Endodermal cell (in vitro differentiated cells): ENCODE data around the gene SMIM35. TPM values are rescaled to one million over a fixed set of nuclear protein-coding genes. Genes with fewer than 3 reads are reported as not detected.

Source experiments
- DNase-seq: peaks from one replicate; pipeline ENCODE4 v3.0.0-alpha.2; 2017
- H3K27ac ChIP-seq: 2 replicates; pipeline ENCODE4 v1.5.1; 2013; ENCODE audit warnings: mild to moderate bottlenecking, low read depth, low read length, moderate library complexity
- H3K27me3 ChIP-seq: 2 replicates; pipeline ENCODE4 v1.6.1; 2013; ENCODE audit warnings: mild to moderate bottlenecking, low read length, moderate library complexity; ENCODE audit not compliant: insufficient read depth, control insufficient read depth, poor library complexity, severe bottlenecking
- H3K36me3 ChIP-seq: 2 replicates; pipeline ENCODE4 v1.7.0; 2013; ENCODE audit warnings: mild to moderate bottlenecking, low read length, moderate library complexity; ENCODE audit not compliant: control insufficient read depth, insufficient read depth
- H3K4me1 ChIP-seq: one replicate; pipeline ENCODE4 v1.7.0; 2013; ENCODE audit warnings: low read length; ENCODE audit not compliant: control insufficient read depth, insufficient read depth
- H3K4me3 ChIP-seq: 2 replicates; pipeline ENCODE4 v1.5.1; 2013; ENCODE audit warnings: mild to moderate bottlenecking, low read length, moderate library complexity
- H3K9ac ChIP-seq: 2 replicates; pipeline ENCODE4 v1.6.1; 2013; ENCODE audit warnings: mild to moderate bottlenecking, low read length, moderate library complexity; ENCODE audit not compliant: poor library complexity, severe bottlenecking; ENCODE audit errors: extremely low read depth
- H3K9me3 ChIP-seq: 2 replicates; pipeline ENCODE4 v1.6.1; 2013; ENCODE audit warnings: mild to moderate bottlenecking, low read length, moderate library complexity; ENCODE audit not compliant: control insufficient read depth
- H3K27ac Mint-ChIP-seq: 2 replicates; pipeline ENCODE4 v1.8.0; 2020; ENCODE audit warnings: mixed read lengths
- H3K27me3 Mint-ChIP-seq: 2 replicates; pipeline ENCODE4 v1.8.0; 2021; ENCODE audit warnings: mild to moderate bottlenecking, mixed read lengths; ENCODE audit not compliant: insufficient read depth
- H3K36me3 Mint-ChIP-seq: 2 replicates; pipeline ENCODE4 v1.8.0; 2020; ENCODE audit warnings: low read depth, mixed read lengths
- H3K4me1 Mint-ChIP-seq: 2 replicates; pipeline ENCODE4 v1.8.0; 2020; ENCODE audit warnings: mixed read lengths
- H3K4me3 Mint-ChIP-seq: 2 replicates; pipeline ENCODE4 v1.8.0; 2020; ENCODE audit warnings: mild to moderate bottlenecking, moderate library complexity, mixed read lengths
- H3K9me3 Mint-ChIP-seq: 2 replicates; pipeline ENCODE4 v1.8.0; 2020; ENCODE audit warnings: mild to moderate bottlenecking, mixed read lengths
- CTCF ChIP-seq: fragments of 200-600 bp; sonication (generic); conservative IDR thresholded peaks from 2 replicates; pipeline ENCODE4 v1.5.0; 2021; ENCODE audit warnings: antibody characterized with exemption, mild to moderate bottlenecking
- WGBS, 2 experiments: methylation state at CpG; one replicate each; pipeline versions ENCODE4 v1.1.5 to v1.1.7; 2013; ENCODE audit warnings: missing lambda C conversion rate in 2 of 2, mixed read lengths in 1 of 2; ENCODE audit not compliant: insufficient coverage in 1 of 2, insufficient read length in 1 of 2; 5-methylcytosine and 5-hydroxymethylcytosine counted together
- long read RNA-seq, 4 experiments: library from polyadenylated mRNA in 2 of 4; library from RNA in 1 of 4; library from capped mRNA in 1 of 4; stranded (forward) in 3 of 4; unstranded in 1 of 4; transcript quantifications; one replicate each; pipeline ENCODE4 v2.0.0, GENCODE V29; 2020 to 2021; ENCODE audit warnings: inconsistent platforms in 1 of 4
- polyA plus RNA-seq, 2 experiments: library from polyadenylated mRNA; stranded (reverse); fragments of 50-300 nt; gene quantifications; one replicate each; pipeline ENCODE4 v1.2.3, GENCODE V29; 2013
- total RNA-seq, 2 donors: library from RNA; stranded (reverse); fragmentation: NEBNext Ultra II Directional in 1 of 2; extraction: Animal tissue kit (Norgen Biotek cat#: 25700) in 1 of 2; gene quantifications; 2 replicates in 1 of 2; 3 replicates in 1 of 2; pipeline ENCODE4 v1.2.1, GENCODE V29; 2021

SMIM35 gene
- total RNA-seq: not detected
- polyA plus RNA-seq (2013, experiment 1 of 2): not detected
- polyA plus RNA-seq (2013, experiment 2 of 2): not detected
- long read RNA-seq, experiment 1: 0 reads
- long read RNA-seq, experiment 2: 0 reads
- long read RNA-seq, experiment 3: 0 reads
- long read RNA-seq, experiment 4: 0 reads

- Mint-ChIP-seq H3K27ac (no peak within 1 kb of the TSS), H3K4me1 (peaks cover 16% of the 10 kb centered on the region), H3K27me3 (peaks cover 25% of the 10 kb centered on the region), H3K9me3 (peaks cover 19% of the 10 kb centered on the region), H3K4me3 (no peak within 1 kb of the TSS), H3K36me3 (peaks cover 2% of the 10 kb centered on the region)
- 83 to 88% methylated on average over 2 to 5 of the region's 5 CpGs for WGBS, 2 experiments
- Histone ChIP-seq H3K27me3 (no peaks in the 10 kb centered on the region), H3K36me3 (no peaks in the 10 kb centered on the region), H3K4me1 (no peaks in the 10 kb centered on the region), H3K9ac (no peak within 1 kb of the TSS), H3K9me3 (peaks cover 8% of the 10 kb centered on the region), H3K27ac (no peak within 1 kb of the TSS), H3K4me3 (no peak within 1 kb of the TSS)
- no peak for TF ChIP-seq CTCF
- no peak for DNase-seq
These were observed at the start of gene SMIM35 for GRCh38 chr11:118086913-118087768. Gene SMIM35, minus strand, starts transcription at chr11:118086963. Its CDS starts 206 bp downstream, at chr11:118086757.

- H3K9me3 Mint-ChIP-seq: no peaks in the 10 kb centered on the region
- H3K4me3 Mint-ChIP-seq: no peak overlapping the region
- peaks cover 3% of the 10 kb centered on the region for H3K4me1 Mint-ChIP-seq
- TF ChIP-seq CTCF: no peak
- H3K36me3 Mint-ChIP-seq: no peaks in the 10 kb centered on the region
- H3K9me3 ChIP-seq: no peaks in the 10 kb centered on the region
- no peak overlapping the region for H3K4me3 ChIP-seq
- no peaks in the 10 kb centered on the region for H3K36me3 ChIP-seq
- peaks cover 9% of the 10 kb centered on the region for H3K27me3 ChIP-seq
- H3K27ac ChIP-seq: no peak overlapping the region
- DNase-seq: no peak
- WGBS, 2 experiments: 67% methylated on average over 1 of the region's 2 CpGs; no CpG with 5 or more reads in 1 of the 2 experiments
- H3K4me1 ChIP-seq: no peaks in the 10 kb centered on the region
- no peak overlapping the region for H3K9ac ChIP-seq
- H3K27ac Mint-ChIP-seq: no peak overlapping the region
- peaks cover 45% of the 10 kb centered on the region for H3K27me3 Mint-ChIP-seq
These were observed 49.6 kb upstream of the SMIM35 start for GRCh38 chr11:118136341-118136740.

GRCh38 chr11:118135796-118136165 is 49.0 kb upstream of the SMIM35 start:
- no peak overlapping the region for H3K4me3 ChIP-seq

More at GRCh38 chr11:118135796-118136165, 49.0 kb upstream of the SMIM35 start:
- Mint-ChIP-seq H3K4me3 (no peak overlapping the region), H3K27ac (no peak overlapping the region), H3K27me3 (peaks cover 41% of the 10 kb centered on the region), H3K4me1 (peaks cover 3% of the 10 kb centered on the region), H3K9me3 (no peaks in the 10 kb centered on the region), H3K36me3 (no peaks in the 10 kb centered on the region)
- peaks cover 6% of the 10 kb centered on the region for H3K27me3 ChIP-seq
- H3K36me3 ChIP-seq: no peaks in the 10 kb centered on the region
- H3K9me3 ChIP-seq: no peaks in the 10 kb centered on the region
- DNase-seq: no peak
- no peak overlapping the region for H3K27ac ChIP-seq
- H3K9ac ChIP-seq: no peak overlapping the region
- H3K4me1 ChIP-seq: no peaks in the 10 kb centered on the region
- 80 to 90% methylated on average over 1 to 4 of the region's 5 CpGs for WGBS, 2 experiments
- no peak for TF ChIP-seq CTCF
